Suprapubic skin (tissue), 4 donors: ENCODE measurements around the gene TRAPPC2L. TPM values are rescaled to one million over a fixed set of nuclear protein-coding genes. Genes with fewer than 3 reads are reported as not detected.

Experiments
- DNase-seq, 2 donors: peaks; one replicate each; pipeline ENCODE4 v3.0.0-alpha.2; 2019; ENCODE audit warnings: low spot score in 2 of 2
- H3K27ac ChIP-seq: fragments of 200-600 bp; sonication (generic); one replicate; pipeline ENCODE4 v1.5.1; 2019
- H3K27me3 ChIP-seq: fragments of 200-600 bp; sonication (generic); one replicate; pipeline ENCODE4 v1.5.1; 2019
- H3K36me3 ChIP-seq: fragments of 200-600 bp; sonication (generic); one replicate; pipeline ENCODE4 v1.5.1; 2019
- H3K4me1 ChIP-seq: fragments of 200-600 bp; sonication (generic); one replicate; pipeline ENCODE4 v1.5.1; 2019
- H3K4me3 ChIP-seq: fragments of 200-600 bp; sonication (generic); one replicate; pipeline ENCODE4 v1.5.1; 2019; ENCODE audit warnings: mild to moderate bottlenecking
- H3K9me3 ChIP-seq: fragments of 200-600 bp; sonication (generic); one replicate; pipeline ENCODE4 v1.5.1; 2019
- CTCF ChIP-seq, 2 donors: fragments of 200-600 bp in 1 of 2; fragments of 450-650 bp in 1 of 2; sonication (generic) in 1 of 2; IDR thresholded peaks; one replicate each; pipeline ENCODE4 v1.5.1; 2016 to 2019; ENCODE audit warnings: antibody characterized with exemption in 2 of 2, mild to moderate bottlenecking in 1 of 2, moderate library complexity in 1 of 2
- EP300 ChIP-seq: sonication (generic); formaldehyde crosslinking; IDR thresholded peaks from one replicate; pipeline ENCODE4 v1.6.1; 2017; ENCODE audit warnings: antibody characterized with exemption
- POLR2A ChIP-seq, 2 donors: fragments of 450-650 bp; IDR thresholded peaks; one replicate each; pipeline ENCODE4 v1.6.1; 2017; ENCODE audit warnings: antibody characterized with exemption in 2 of 2, mild to moderate bottlenecking in 2 of 2, moderate library complexity in 2 of 2
- POLR2AphosphoS5 ChIP-seq, 3 donors: sonication (generic); formaldehyde crosslinking; IDR thresholded peaks; one replicate each; pipeline ENCODE4 v1.6.1; 2017; ENCODE audit warnings: antibody characterized with exemption in 3 of 3
- WGBS: methylation state at CpG from one replicate; pipeline ENCODE4 v1.1.5; 2018; 5-methylcytosine and 5-hydroxymethylcytosine counted together
- total RNA-seq, 4 donors: library from RNA; depleted of rRNA; stranded (reverse); fragments of >200 nt; gene quantifications; one replicate each; pipeline ENCODE4 v1.1.0, GENCODE V29; 2016

Gene TRAPPC2L
- total RNA-seq, 4 donors from 2014 or later, result 31.9 to 49.2 (median 36.3) TPM

GRCh38 chr16:88816736-88817535, 40.0 kb upstream of the TRAPPC2L start:
- H3K27ac ChIP-seq, result no peak overlapping the region
- 69% methylated on average over 10 of the region's 41 CpGs for WGBS

DNA sequence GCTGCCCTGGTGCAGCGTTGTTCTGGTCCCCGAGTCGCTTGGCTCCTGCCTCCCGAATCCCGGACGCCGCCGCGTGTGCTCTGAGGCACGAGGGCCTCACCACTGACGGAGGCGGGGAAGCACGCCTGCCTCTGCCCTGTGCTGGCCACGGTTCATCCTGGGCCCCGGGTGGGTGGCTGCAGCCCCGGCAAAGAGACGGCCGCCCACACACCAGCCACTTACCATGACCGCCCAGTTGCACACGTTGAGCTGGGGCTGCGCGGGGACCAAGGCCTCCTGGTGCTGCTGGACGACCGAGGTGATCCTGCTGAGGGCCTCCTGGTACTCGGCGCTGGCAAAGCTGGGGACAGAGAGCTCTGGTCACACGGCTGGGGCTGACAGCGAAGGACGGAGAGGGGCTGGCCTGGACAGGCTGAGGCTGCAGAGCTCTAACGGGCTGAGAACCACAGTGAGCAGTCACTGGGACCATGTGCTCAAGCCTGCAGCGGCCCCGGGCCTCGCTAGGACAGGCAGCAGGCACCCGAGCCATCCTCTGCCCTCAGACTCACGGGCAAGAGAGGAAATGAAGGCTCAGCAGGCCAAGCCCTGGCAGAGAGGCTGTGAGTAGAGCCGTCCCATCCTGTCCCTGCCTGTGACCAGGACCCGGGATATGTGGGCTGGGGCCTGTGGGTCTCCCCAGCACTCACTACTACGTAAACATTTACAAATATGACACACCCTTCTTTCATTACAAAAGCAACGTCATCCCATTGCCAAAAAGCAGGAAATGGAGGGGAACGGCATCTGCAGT, 38.9 kb upstream of the TRAPPC2L start:
- H3K27ac ChIP-seq, result no peak overlapping the region
- H3K9me3 ChIP-seq, result no peaks in the 10 kb centered on the region
- no peak for TF ChIP-seq POLR2A (IDR thresholded peaks at IDR 0.05)
- TF ChIP-seq POLR2AphosphoS5 (IDR thresholded peaks at IDR 0.05), result no peak
- TF ChIP-seq CTCF (IDR thresholded peaks at IDR 0.05), result no peak
- no peak for TF ChIP-seq EP300
- H3K4me3 ChIP-seq, result no peak overlapping the region
- DNase-seq, result no peak
- WGBS, result 89% methylated on average over 7 of the region's 40 CpGs
- no peaks in the 10 kb centered on the region for H3K27me3 ChIP-seq
- H3K4me1 ChIP-seq, result peaks cover 18% of the 10 kb centered on the region
- peaks cover 19% of the 10 kb centered on the region for H3K36me3 ChIP-seq

More at GRCh38 chr16:88816736-88817535, 40.0 kb upstream of the TRAPPC2L start:
- DNase-seq, result no peak
- Histone ChIP-seq H3K4me3 (no peak overlapping the region), H3K36me3 (peaks cover 9% of the 10 kb centered on the region), H3K9me3 (no peaks in the 10 kb centered on the region), H3K27me3 (no peaks in the 10 kb centered on the region), H3K4me1 (peaks cover 28% of the 10 kb centered on the region)
- no peak for TF ChIP-seq EP300
- TF ChIP-seq POLR2AphosphoS5 (IDR thresholded peaks at IDR 0.05), result no peak
- no peak for TF ChIP-seq CTCF (IDR thresholded peaks at IDR 0.05)

DNA sequence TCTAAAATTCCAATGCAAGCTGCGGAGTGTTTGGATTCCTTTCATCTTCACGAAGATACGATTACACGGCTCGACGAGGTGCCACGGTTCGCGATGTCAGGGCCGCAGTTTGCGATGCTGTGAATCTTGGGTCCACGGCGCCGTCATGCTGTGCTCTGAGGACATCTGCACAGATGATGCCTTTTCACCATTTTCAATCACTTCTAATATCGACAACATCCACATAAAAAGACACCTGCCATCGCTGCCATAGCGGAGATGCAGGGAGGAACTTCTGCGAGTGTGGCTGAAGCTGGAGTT, 38.4 kb upstream of the TRAPPC2L start:
- no peak for DNase-seq
- Histone ChIP-seq H3K36me3 (peaks cover 22% of the 10 kb centered on the region), H3K9me3 (no peaks in the 10 kb centered on the region), H3K27ac (no peak overlapping the region), H3K4me3 (no peak overlapping the region), H3K4me1 (peaks cover 13% of the 10 kb centered on the region), H3K27me3 (no peaks in the 10 kb centered on the region)
- 88% methylated on average over 18 of the region's 18 CpGs for WGBS
- TF ChIP-seq POLR2AphosphoS5 (IDR thresholded peaks at IDR 0.05), result no peak
- TF ChIP-seq EP300, result no peak
- no peak for TF ChIP-seq CTCF (IDR thresholded peaks at IDR 0.05)
- TF ChIP-seq POLR2A (IDR thresholded peaks at IDR 0.05), result no peak

GRCh38 chr16:88819126-88819525, 37.8 kb upstream of the TRAPPC2L start:
- peaks cover 28% of the 10 kb centered on the region for H3K36me3 ChIP-seq
- peaks cover 10% of the 10 kb centered on the region for H3K4me1 ChIP-seq
- WGBS, result 84% methylated on average over 15 of the region's 16 CpGs
- no peak for DNase-seq
- H3K27ac ChIP-seq, result no peak overlapping the region
- TF ChIP-seq POLR2AphosphoS5 (IDR thresholded peaks at IDR 0.05) (no peak), CTCF (IDR thresholded peaks at IDR 0.05) (no peak), EP300 (no peak), POLR2A (IDR thresholded peaks at IDR 0.05) (no peak)
- no peaks in the 10 kb centered on the region for H3K9me3 ChIP-seq
- no peak overlapping the region for H3K4me3 ChIP-seq
- no peaks in the 10 kb centered on the region for H3K27me3 ChIP-seq

DNA sequence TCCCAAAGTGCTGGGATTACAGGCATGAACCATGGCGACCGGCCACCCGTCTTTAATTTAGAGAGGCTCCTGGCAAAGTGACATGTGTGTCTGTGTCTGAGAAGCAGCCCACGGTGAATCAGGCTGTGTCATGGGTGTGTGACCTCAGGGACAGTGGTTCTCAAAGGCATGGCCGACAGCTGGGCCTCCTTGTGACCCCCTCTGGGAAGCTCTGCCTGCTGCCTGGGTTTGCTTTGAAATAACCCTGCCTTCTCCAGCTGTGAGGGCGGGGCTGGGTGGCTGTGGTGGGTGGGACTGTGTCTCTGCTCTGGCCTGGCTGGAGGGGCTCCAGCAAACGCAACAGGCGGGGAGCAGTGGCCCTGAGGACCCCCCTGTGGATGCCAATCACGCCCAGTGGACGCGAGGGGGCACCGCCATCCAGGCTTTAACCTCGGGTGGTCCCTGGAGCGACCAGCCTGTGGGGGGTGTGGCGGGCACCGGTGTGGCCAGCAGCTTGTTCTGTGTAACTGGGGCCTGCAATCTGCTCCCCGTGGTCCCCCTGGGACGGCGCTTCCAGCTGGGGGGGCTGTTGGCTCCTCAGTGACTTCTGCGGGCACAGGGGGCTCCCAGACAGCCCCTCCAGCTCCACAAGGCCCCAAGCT, 36.4 kb upstream of the TRAPPC2L start:
- WGBS, result no CpG with 5 or more reads among the region's 20 CpGs
- no peaks in the 10 kb centered on the region for H3K9me3 ChIP-seq
- no peak overlapping the region for H3K27ac ChIP-seq
- no peak for TF ChIP-seq EP300
- TF ChIP-seq POLR2AphosphoS5 (IDR thresholded peaks at IDR 0.05), result no peak
- no peak for TF ChIP-seq CTCF (IDR thresholded peaks at IDR 0.05)
- no peak for TF ChIP-seq POLR2A (IDR thresholded peaks at IDR 0.05)
- no peaks in the 10 kb centered on the region for H3K27me3 ChIP-seq
- H3K4me1 ChIP-seq, result peaks cover 11% of the 10 kb centered on the region
- no peak overlapping the region for H3K4me3 ChIP-seq
- peaks cover 36% of the 10 kb centered on the region for H3K36me3 ChIP-seq
- DNase-seq, result no peak
